NCI-H526 (cell line): ENCODE results near the gene CCDC190.
A peak's percentile ranks its signal among the peaks of the same experiment; 100 is the strongest.
"Not testable (repeated sequence)": the region's sequence is repeated elsewhere in the genome, so short reads cannot be mapped to it uniquely, and the experiment has no call there.

ENCODE experiments used
- DNase-seq, 2 experiments: peaks; one replicate each; lab custom pipeline; 2025; lab: John Stamatoyannopoulos, UW

CCDC190 gene

DNA sequence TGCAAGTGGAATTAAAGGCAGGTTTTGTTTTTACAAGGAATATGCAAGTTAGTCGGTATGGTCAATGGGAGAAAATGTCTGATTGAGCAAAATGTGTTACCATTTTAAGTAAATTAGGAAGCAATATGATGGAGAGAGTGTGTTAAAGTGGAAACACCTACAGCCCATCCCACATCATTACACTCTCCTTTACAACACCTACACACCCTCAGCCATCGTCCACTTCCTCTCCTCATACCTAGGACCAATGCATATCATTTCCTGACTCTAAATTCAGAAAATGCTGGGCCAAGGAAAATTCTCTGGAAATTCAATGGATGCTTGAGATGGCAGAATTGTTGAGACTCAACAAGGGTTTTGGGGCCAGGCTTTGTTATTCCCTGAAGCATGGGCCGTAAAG is 16.4 kb upstream of the CCDC190 start:
- DNase-seq, result no peak

DNA sequence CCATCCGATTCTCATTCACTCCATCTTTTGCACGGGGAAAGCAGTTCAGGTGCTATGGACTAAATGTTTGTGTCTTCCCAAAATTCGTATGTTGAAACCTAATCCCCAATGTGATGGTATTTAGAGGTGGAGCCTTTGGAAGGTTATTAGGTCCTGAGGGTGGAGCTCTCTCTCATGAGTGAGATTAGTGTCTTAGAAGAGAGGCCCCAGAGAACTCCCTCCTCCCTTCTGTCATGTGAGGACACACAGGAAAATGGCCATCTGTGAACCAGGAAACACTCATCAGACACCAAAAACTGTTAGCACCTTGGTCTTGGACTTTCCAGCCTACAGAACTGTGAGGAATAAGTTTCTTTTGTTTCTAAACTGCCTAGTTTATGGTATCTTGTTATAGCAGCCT is 15.8 kb upstream of the CCDC190 start:
- no peak for DNase-seq

DNA sequence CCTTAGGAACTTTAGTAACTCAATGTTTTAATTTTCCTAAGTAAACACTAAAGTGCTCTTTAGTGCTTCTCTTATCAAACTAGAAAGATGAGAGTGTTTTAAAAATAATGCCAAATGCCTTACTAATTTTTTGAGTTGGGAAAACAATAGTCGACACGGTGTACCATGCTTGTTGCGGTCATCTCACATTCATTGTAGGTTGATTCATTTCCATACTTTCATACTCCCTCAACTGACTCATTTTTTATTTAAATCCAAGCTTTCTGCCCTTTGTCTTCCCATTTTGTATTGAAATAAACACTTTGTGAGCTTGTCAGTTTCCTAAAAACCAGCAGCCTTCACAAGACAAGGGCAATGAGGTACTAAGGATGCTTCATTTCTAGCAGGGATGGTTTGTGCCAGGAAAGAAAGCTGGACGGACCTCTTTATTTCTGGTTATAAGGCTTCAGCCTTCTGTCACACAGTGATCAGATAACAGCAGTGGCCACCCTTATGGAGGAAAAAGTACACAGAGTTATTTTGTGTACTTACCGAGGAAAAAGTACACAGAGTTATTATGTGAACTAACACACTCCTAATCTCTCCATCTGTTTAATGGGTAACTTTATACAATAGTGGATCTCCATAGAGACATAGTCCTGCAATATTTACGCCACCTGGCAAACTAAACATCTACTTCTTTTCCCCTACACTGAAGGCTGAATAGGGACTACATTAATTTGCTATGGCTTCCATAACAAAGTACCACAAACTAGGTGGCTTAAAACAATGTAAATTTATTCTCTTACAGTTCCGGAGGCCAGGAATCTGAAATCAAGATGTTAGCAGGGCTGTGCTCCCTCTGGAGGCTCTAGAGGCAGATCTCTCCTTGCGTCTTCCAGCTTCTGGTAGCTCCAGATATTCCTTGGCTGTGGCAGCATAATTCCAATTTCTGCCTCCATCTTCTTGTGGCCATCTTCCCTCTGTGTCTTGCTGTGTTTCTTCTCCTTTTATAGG is 13.0 kb upstream of the CCDC190 start:
- DNase-seq, result peak in 1 of 2 experiments; percentile 35

DNA sequence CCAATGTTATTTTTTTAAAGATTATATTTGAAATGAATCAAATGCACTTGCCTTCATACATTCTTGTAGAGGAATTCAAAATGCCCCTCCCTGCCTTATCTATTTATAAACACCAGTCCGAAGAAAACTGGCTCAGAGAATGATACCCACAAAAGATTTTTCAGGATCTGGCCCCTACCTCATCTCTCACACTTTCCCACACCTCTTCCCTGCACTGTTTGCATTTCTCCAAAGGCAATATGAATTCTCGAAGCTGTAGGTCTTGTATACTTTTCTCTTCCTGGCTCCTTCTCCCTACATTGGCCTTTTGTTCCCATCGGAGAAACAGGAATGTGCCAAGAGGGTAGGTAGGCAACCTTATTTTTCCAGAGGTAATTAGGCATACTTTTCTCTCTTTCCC is 12.0 kb upstream of the CCDC190 start:
- no peak for DNase-seq

DNA sequence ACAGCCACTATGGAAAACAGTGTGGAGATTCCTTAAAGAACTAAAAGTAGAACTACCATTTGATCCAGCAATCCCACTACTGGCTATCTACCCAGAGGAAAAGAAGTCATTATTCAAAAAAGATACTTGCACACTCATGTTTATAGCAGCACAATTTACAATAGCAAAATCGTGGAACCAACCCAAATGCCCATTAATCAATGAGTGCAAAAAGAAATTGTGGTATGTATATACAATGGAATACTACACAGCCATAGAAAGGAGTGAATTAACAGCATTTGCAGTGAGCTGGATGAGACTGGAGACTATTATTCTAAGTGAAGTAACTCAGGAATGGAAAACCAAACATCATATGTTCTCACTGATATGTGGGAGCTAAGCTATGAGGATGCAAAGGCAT is 10.4 kb upstream of the CCDC190 start:
- not testable (repeated sequence) for DNase-seq

DNA sequence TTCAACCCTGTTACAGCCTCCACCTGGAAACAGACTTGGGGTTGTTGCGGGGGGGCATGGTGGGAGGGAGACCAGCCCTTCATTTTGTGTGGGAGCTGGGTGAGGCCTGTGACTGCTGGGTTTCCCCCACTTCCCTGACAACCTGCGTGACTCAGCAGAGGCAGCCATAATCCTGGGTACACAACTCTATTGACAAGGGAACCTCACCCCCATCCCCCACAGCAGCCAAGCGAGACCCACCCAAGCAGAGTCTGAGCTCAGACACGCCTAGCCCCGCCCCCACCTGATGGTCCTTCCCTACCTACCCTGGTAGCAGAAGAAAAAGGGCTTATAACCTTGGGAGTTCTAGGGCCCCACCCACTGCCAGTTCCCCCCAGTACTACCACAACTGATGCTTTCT is 8.0 kb upstream of the CCDC190 start:
- no peak for DNase-seq

DNA sequence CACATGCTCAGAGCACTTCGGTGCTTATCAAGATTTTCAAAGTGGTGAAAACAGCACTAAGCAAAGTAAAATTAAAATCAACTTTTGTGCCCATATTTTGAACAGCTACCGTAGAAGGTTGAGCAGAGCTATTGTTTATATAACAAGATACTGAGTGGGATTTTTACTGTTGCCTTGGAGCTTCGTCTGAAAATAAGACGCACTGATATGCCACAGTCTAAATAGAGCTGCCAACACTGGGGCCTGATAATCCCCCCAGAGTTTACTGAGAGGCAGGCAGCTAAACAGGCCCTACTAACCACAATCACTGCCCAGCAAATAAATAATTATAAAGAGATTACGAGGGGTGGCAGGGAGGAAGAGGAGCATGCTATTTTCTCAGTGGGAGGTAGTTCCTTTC is 650 bp upstream of the CCDC190 start:
- DNase-seq, result no peak

DNA sequence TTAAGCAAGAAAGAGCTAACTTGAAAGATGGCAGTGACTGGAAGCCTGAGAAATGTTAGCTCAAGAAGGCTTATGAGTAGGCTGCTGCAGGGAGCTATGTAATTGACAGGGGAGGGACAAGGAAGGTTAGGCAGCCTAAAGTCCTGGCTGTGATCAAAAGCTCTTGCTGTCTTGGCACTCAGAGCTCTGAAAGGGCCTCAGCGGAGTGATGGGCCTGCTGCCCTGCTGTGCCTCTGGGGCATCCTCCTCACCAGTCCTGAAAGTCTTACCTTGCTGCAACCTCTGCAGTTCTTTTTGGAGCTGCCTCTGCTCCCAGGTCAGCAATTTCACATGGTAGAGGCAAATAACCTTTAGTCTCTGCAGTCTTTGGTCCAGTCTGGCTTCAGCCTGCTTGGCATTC is 1.8 kb downstream of the CCDC190 start:
- no peak for DNase-seq

DNA sequence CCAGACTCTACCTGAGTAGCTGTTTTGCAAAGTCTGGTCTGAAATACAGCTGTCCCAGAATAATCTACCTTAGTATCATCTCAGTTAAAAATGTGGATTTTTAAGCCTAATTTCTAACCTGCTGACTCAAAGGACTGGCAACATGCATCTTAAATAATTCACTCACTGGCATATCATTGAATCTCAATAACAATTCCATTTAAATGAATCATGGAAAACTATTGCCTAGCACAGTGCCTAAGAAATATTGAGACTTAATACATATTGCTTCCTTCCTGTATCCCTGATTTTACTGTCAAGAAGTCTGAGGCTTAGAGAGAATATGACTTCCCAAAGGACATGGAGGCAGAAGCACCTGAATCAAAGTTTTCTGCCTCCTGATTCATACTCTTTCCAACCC is 3.1 kb downstream of the CCDC190 start:
- no peak for DNase-seq

DNA sequence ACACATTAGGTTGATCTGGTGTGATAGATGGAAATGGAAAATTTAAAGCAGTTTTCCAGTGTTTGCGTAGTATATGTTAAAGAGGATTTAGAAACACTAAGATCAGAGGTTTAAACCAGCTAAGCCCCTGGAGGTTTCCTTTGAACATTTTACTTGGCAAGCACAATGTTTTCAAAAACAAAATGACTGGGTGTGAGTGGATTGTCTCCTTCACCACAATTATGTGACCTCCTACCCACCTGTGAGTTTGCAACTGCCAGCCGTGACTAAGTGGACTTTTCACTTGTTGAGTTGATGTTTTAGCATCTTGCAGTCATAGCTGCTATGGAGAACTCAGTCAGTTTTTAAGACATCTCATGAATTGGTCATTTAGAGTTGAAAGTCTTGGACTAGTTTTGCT is 4.7 kb downstream of the CCDC190 start:
- no peak for DNase-seq

DNA sequence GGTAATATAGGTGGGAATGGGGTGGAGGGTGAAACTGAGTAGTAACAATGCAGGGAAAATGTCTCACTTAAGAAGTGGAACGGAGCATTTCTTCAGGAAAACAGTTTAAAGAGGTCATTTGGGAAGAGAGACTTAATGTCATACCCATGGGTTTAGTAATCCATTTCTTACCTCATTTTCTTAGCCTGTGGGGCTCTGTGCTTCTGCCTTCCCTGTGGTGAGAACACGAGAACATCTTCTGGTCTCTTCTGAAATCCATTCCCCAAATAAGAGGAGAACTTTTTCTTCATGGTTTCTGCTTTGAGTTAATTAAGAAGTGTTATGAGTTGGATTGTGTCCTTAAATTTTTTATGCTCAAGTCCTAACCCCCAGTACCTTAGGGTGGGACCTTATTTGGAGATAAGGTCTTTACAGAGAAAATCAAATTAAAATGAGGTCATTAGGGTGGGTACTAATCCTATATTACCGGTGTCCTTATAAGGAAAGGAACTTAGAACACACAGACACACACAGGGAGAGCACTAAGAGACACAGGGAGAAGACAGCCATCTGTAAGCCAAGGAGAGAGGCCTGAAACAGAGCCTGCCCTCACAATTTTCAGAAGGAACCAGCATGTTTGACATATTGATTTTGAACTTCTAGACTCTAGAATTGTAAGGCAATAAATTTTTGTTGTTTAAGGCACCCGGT is 5.4 kb downstream of the CCDC190 start:
- DNase-seq, result no peak

DNA sequence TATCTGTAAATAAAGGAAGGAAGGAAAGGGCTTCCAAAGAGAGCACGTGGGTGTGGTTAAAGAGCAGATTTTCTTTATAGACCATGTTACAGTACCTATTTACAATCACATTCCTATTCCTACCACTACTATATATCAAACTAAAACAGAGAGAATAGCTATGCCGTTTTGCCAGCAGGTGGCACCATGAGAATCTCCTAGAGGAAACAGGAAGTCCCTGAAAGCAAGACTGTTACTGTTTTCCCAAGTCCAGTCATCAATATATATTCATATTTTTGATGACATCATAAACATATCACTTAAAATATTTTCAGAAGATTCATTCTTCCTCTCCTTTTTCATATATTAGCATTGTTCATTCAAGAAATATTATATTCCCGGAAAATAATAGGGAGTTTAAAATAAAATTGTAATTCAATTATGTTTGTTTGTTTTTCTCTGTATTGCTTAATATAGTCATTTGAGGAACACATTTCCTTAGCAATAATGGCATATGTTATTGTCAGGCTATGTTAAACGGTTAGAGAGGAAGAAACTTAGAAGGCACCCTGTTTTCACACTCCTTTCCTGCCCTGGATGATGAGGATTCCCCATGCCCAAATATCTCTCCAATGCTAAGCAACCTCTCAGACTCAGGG is 6.6 kb downstream of the CCDC190 start:
- DNase-seq, result peak; percentile 89 to 94

DNA sequence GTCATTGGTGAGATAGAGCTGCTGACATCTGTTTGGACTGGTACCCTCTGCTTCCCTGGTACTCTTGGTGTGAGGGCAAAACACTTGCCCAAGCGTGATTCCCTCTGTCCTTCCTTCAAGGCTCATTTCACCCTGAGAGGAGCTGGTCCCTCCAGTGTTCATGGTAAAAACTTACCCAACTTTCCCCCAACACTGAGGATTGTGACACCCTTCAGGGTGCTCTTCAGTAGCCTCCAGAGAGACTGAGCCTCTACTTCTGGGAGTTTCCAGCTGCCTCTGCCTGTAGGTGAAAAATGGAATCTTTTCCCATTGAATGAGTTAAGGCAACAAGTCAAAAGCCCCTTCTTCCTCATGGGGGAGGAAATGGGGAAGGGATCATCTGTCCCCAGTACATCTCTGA is 9.6 kb downstream of the CCDC190 start:
- no peak for DNase-seq

DNA sequence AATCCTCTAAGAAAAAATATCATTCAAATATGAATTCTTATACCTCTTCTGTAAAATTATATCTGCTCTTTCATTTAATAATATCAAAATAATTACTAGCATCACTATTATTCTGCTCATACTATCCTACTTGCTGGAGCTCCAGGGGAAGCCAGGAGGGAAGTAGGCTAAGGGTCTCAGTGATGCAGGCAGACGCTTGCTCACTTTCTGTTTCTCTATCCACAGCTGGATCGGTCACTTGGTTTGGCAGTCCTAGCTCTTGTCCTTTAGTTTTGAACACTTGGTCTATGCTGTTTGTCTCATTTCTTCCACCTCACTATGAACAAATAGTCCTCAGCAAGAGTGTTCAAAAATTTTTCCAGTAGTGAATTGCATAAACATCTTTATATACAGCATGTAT is 11.3 kb downstream of the CCDC190 start:
- no peak for DNase-seq

DNA sequence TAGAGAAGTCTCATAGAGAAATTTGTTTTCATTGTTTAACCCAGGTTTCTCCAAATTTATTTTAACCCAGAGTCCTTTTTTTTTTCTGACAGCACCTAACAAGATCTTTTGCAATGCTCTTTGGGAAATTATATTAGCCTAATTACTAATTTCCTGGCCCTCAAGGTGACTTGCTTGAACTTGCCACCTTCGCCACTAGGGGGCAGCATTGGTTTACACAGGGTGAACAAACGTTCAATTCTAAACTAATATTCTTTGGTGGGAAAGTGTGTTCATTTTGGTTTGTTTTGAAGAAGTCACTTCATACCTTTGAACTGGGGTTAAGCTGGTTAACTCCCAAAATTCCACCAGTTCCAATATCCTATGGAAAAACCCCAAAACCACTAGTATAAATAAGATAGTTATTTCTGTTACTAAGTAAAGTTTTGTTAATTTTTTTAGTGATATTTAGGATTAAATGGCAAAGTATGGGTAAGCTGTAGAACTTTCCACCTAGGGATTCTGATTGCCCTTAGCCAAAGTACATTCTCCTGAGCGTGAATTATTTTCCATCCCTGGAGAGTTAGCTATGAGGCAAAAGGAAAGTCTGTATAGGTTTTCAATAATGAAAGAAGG is 13.0 kb downstream of the CCDC190 start:
- peak; percentile 75 to 94 for DNase-seq

DNA sequence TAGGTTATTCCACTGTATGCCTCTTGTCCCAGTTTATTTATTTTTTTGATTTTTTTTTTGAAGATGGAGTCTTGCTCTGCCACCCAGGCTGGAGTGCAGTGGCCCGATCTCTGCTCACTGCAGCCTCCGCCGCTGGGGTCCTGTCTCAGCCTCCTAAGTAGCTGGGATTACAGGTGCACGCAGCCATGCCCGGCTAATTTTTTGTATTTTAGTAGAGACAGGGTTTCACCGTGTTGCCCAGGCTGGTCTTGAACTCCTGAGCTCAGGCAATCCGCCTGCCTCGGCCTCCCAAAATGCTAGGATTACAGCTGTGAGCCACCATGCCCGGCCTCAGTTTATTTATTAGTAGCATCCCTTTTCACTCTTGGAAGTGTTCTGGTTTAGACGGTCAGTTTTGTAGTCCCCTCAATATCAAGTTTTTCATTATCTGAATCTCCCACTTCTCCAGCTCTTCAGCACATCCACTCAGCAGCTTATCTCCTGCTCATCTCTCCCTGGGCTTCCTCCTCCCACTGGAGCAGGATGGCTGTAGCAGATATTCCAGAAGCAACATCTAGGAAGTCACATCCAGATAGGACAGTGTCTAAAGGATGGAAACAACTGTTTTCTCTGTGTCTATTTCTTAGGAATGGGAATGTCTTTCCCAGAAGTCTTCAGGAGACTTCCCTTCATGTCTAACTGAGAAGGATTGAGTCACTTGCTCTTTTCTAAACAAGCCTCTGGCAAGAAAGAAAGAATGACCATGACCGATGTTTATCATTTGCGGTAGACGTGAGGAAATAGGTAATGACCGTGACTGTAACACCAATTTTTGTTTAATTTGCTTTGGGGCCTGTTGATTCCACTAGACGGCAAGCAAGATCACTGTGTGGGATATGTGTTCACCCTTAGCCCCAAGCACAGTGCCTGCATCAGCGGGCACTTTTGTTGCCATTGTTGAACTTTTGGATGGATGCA is 14.4 kb downstream of the CCDC190 start:
- no peak for DNase-seq

DNA sequence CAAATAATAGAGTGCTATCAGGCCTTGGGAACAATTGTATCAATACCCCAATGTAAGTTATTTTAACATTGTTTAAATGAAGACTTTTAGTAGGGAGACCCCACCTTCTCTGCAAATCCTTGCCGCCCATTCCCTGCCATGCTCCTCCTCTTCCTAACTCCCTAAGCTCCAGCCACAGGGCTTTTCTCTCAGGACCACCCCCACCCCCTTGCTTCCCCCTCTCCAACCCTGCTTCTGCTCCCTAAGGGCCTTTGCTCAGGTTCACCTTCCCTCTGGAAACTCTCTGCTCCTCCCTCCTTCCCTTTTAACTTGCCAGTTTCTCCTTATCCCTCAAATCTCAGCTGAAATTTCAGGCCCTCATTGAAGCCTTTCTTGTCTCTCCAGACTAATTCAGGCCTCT is 16.8 kb downstream of the CCDC190 start:
- no peak for DNase-seq

DNA sequence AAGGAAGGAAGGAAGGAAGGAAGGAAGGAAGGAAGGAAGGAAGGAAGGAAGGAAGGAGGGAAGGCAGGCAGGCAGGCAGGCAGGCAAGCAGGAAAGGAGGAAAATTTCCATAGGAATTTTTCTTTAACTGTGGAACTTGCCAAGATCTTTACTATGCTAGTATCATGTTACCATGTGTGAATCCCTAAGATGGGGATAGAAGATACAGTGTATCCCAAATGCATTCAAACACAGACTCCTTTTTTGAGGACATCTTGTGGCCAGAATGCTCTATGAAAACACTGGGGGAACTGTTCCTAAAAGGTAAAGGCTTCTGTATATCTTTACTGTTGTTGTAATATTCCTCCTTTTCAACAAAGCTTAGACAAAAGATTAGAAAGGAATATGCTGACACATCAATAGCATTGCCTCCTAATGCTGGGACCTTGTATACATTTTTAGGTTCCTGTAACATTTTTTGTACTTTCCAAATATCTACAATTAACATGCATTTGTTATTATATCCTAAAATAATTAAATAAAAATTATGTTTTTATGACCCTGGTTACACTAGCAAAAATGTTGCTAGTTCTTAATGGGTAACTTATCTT is 20.6 kb downstream of the CCDC190 start:
- DNase-seq, result peak in 1 of 2 experiments; percentile 20

DNA sequence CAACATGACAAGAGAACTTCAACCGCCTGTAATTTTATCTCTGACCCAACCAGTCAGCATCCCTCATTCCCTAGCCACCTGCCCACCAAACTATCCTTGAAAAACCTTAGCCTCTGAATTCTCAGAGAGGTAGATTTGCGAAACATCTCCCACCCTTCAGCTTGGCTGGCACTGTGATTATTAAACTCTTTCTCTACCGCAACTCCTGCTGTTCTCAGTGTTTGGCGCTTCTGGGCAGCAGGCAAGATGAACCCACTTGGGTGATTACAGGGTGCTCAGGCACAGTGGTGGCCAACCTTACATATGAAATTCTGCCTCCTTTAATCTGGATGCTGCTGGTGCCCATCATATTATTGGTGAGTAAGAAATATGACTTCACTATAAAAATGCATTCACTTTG is 22.1 kb downstream of the CCDC190 start:
- DNase-seq, result no peak

DNA sequence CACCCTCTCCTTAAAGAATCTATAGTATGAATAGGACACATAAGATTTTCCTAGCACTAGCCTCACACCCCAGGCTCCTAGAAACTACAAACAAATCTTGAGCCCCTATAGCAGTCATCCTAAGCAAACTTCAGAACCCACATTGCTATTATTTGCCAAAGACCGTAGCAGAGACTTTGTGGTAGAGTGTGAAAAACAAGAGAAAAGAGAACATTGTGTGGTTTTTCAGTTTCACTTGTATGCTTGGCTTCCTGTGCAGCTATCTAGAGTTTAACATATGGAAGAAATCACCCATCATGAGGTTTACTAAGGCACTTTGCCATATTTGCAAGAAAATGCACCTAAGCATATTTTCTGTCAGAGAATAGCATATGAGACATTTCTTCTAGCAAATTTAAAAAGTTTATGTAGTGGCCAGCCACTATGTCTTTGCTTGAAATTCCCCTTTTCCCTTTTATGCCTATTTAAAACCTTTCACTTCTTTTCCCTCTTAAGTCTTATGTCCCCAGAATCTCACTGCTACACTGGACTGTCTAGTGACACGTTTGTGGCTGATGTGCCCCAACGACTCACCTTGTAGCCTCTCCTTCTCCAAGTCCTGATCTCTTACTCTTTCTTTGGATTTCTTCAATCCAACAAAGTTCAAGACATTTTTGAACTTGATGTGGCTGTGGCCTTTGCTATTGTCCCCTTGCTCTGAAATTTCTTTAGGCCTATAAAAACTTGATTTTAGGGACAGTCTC is 25.6 kb downstream of the CCDC190 start:
- no peak for DNase-seq
